HG02678 (cell line): ENCODE measurements around the gene PCCA.
"Not testable (repeated sequence)": the region's sequence is repeated elsewhere in the genome, so short reads cannot be mapped to it uniquely, and the experiment has no call there.

Experiments
- ATAC-seq: cut with Tn5 transposase; IDR thresholded peaks from one replicate; pipeline ENCODE4 v1.9.1; 2021; ENCODE audit warnings: mild to moderate bottlenecking, moderate library complexity; ENCODE audit not compliant: unreplicated experiment

The PCCA gene

DNA sequence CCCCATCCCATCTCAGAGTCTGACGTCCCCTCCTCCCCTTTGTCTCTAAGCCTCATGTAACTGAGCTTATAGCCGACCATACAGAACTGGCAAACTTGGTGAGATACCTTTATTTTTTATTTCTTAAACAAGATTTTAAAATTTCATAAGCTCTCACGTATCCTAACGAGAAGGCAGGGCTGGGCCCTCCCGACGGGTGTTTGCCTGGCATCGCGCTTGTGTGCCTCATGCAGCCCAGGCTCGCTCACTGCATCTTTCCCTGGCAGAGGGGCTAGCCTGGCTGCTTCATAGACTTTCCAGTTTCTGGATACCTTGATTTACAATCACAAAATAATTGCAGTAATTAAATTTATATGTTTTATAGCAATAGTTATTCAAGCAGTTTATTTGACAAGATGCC is 430.7 kb downstream of the PCCA start:
- ATAC-seq = no peak

DNA sequence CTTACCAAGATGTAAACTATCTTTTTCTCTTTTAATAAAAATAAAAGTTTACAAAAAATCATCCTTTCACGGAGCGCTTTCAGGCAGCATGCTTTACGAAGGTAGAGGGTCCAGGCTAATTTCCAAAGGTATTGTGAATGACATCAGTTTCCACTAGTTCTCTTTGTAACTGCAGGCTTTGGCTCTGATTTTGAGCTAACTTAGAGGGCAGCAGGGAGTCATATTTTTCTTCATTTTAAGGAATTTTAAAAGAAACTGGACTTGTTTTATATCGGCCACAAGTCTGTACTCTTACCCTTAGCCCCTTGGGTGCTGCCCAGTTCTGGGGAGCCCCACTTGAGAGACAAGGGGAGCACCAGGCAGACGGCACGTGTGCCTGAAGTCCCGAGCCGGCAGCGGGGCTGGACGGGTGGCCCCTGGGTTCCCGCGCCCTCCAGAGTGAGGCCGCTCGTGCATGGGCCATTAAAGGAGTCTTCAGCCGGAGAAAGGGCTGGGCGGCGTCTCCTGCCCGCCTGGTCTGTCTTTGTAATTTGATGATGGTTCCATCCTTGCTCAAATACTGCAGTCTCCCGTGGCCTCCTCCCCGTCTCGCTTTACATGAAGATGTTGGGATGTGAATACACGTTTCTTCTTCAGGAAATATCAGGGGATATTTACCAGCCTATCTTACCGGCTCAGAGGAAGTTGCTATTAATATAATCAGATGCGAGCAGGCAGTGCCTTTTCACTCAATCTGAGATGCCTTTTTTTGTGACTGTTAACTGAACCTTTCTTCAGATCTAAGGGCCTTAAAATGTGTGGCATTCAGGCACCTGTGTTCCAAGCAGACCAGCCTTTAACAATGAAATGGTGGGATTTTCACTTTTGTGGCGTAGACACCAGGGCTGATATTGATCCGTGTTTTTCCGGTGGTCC is 432.3 kb downstream of the PCCA start:
- ATAC-seq = no peak

DNA sequence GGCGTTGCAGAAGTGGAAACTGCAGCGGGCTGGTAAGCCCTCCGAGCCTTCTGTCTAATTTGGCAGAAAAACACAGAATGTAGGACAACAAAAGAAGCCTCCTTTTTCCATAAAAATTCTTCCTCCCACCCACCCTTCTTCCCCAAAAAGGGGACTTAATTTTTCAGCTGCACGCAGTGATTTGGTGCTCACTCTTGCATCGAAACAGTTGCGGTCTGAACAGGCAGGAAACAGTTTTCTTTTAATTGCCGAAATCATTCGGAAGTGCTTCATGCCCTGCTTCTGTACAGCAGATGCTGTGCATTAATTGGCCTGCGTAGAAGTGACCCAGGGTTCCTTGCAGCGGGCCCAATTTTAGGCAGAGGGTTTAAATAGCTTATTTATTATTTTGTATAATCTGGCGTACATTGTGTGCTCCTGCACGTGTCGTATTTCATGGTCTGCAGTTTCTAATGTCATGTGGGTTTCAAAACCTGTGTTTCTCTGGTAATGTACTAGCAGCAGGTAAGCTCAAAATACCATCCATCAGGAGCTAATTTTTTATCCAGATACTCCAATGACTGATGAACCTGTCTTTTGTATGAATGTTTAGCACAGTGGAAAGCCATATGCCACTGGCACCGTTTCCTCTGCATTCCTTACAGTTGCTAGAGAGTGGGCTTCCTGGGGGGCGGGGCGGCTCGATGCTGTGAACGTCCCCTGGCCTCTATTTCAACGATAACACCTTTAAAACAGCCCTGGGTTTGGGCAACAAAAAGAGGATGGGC is 433.1 kb downstream of the PCCA start:
- no peak for ATAC-seq

GRCh38 chr13:100522618-100523309 is 433.9 kb downstream of the PCCA start:
- no peak for ATAC-seq

- ATAC-seq = no peak
Observed at GRCh38 chr13:100523411-100523810, 434.5 kb downstream of the PCCA start.

- ATAC-seq = no peak
Observed at GRCh38 chr13:100523981-100524386, 435.1 kb downstream of the PCCA start.

DNA sequence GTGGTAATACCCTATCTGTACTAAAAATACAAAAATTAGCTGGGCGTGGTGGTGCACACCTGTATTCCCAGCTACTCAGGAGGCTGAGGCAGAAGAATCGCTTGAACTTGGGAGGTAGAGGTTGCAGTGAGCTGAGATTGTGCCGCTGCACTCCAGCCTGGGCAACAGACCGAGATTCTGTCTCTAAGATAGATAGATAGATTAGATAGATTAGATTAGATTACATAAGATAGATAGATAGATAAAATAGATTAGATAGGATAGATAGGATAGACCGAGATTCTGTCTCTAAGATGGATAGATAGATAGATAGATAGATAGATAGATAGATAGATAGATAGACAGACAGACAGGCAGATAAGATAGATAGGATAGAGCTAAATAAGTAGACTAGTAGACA is 435.8 kb downstream of the PCCA start:
- ATAC-seq = not testable (repeated sequence)

DNA sequence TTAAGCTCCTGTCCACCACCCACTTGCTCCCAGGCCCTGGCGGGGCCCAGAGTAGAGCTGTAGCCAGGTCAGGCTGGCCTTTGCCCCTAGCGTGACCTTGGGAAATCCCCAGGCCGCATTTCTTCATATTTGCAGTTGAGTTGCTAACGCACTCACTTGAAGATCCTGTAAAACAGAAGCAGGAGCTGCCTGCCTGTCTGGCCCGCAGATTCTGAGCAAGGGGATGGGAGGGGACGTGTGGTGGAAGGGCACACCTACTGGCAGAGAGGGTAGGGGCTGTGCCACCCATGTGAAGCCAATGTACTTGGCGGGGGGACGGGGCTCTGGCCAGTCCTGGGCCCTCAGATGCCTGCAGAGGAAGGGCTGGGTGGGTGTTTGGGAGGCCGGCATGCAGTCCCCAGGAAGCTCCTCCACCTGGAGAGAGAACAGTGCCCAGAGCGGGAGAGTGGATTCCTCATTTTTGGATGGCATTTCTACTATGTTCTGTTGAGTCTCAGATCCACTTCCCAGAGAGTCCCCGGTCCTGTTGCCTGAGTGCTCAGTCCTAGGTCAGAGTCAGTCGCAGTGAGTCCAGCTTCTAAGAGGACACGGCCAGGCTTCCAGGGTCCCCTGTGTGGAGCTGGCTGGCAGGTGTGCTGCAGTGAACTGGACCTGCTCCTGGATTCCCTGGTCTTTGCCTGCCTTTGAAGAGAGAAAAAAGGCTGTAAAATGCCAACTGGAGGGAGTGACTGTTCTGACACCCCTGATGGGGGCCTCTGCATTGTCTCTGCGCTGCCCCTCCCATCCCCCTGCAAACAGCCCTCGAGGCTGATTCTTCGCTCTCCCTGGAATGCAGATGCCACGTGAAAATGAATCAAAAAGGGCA is 436.8 kb downstream of the PCCA start:
- no peak for ATAC-seq

DNA sequence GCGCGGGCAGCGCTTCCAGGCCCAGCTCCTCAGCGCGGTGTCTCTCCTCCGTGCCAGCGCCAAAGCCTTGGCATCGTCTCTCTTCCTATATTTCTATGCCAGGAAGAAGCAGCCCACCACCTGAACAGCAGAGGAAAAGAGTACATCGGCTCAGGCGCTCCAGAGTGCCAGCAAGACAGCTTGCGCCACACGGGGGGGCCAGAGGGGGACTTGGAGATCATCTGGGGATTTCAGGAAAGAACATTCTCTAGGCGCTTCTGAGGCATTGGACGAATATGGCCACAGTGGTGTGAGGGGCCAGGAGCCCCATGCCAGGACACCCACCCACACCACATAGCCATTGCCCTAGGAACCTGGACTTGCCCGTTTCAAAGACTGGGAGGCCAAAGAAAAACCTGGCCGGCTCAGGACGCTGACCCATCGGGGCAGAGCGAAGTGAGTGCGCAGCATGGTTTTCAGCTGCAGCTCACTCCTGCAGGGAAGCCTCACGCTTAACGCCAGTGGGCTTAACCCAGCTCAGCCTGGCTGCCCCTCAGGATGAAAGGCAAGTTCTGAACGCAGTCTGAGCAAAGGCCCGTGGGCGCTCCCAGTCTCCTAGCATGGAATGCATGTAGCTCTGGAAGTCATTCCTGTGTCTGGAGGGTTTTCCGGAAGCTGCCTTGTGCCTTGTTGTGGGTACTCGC is 437.6 kb downstream of the PCCA start:
- ATAC-seq = no peak

GRCh38 chr13:100527644-100528043 is 438.8 kb downstream of the PCCA start:
- ATAC-seq = no peak

DNA sequence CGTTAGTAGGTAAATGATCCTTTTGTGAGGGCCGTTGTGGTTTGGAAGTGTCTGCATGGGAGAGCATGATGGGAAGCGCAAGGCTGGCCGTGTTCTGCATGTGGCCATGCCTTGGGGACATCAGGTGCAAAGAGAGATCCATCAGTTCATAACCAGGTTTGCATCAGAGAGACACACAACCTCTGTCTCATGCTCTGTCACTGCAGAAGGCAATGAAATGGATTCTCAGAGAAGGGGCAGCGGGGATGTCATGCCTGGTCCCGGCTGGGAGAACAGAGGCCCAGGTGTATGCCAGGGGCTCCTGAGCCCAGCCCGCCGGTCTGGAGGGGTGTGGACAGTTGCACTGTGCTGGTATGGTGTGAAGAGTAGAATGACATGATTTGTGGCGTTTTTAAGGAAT is 439.5 kb downstream of the PCCA start:
- no peak for ATAC-seq

- no peak for ATAC-seq
Observed at GRCh38 chr13:100528820-100529219, 439.9 kb downstream of the PCCA start.

GRCh38 chr13:100529666-100530377 is 440.9 kb downstream of the PCCA start:
- ATAC-seq = no peak

DNA sequence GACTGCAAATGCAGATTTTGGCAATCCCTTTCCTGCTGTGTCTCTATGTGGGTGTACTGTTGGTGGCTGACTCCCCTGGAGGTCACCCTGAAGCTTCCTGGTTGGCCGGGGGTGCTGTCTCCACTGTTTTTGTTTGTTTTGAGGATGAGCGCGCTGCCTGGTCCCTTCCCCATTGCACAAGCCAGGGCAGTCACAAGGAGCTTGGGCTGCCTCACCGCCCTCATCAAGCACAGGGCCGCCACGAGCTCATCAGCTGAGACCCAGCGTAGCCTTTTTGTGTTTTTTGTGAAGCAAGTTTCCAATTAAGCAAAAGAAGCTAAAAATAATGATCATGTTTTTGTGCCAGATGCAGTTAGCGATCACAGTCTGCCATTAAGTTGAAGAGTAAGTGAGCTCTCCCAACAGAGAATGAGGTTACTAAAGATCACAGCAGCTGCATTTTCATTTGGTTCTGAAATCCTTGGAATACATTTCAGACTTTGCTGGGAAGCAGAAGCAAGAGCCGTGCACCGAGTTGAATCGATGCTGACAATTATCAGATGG is 441.8 kb downstream of the PCCA start:
- no peak for ATAC-seq

DNA sequence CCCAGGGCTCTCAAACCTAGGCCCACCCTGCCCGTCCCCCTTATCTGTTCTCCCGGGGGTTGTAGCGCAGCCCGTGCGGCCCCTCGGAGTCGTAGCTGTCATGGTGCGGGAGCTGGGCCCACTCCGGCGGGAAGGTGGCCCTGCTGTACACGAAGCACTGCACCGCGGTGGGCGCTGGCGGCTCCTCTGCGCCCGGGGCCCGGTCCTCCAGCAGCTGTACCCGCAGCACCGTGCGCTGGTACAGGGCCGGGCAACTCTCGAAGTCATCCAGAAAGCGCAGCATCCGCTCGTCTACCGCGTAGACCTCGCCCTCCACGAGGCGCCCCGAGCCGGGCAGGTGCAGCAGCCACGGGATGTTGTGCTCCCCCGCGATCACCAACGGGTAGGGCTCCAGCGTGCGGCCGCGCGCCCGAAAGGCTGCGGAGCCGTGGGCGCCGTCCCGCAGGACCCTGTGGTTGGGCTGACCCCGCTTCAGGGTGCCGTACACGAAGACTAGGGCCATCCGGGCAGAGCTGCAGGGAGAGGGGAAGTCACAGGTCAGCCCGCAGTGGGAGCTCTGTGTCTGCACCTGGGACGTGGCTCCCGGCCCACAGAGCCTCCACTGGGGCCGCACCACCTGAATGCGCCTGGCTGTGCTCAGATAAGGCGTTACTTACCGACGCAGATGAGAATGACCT is 443.3 kb downstream of the PCCA start:
- ATAC-seq = no peak

DNA sequence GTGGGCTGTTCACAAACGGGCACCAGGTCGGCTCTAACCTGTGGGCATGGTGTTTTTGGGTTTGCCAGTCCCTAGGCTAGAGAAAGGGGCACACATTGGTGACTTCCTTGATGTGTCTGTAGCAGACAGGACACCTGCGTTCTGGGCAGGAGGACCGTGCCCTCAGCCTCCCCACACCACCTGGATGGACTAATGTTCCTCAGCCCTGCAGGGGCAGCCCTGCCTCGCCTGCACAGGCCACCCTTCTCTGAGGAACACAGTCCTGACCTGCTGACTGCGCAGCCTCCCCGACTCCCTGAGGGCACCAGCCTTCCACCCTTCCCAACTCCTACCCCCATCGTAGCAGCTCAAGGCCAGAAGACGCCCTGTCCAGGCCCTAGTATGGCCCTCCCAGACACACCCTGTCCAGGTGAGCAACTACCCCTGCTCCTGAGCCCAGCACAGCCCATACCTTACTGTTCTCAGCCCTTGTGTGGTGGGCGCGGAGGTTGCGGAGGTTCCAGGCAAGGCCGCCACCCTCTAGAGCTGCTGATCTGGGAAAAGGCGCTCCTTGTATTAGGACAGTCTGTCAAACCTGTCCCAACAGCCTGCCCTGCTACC is 444.0 kb downstream of the PCCA start:
- no peak for ATAC-seq

- no peak for ATAC-seq
Observed at GRCh38 chr13:100533588-100534041, 444.7 kb downstream of the PCCA start.
